Measurements from ENCODE around the gene ENKUR.
"Not testable (repeated sequence)": the region's sequence is repeated elsewhere in the genome, so short reads cannot be mapped to it uniquely, and the experiment has no call there.

ENKUR gene

GRCh38 chr10:24973163-24973562, 42.8 kb downstream of the ENKUR start:
- DNase-seq (ENCODE audit: low read depth), result no peak

GRCh38 chr10:24971374-24971773, 44.6 kb downstream of the ENKUR start:
- DNase-seq (ENCODE audit: low read depth), result no peak

- DNase-seq (ENCODE audit: low read depth), result no peak
Observed at GRCh38 chr10:24969841-24970281, 46.1 kb downstream of the ENKUR start.

- not testable (repeated sequence) for DNase-seq (ENCODE audit: low read depth)
Observed at GRCh38 chr10:24968951-24969350, 47.0 kb downstream of the ENKUR start.

- no peak for DNase-seq (ENCODE audit: low read depth)
Observed at GRCh38 chr10:24968349-24968748, 47.6 kb downstream of the ENKUR start.

GRCh38 chr10:24966962-24967481, 48.9 kb downstream of the ENKUR start:
- DNase-seq (ENCODE audit: low read depth), result no peak

- DNase-seq (ENCODE audit: low read depth), result no peak
Observed at GRCh38 chr10:24965051-24965450, 50.9 kb downstream of the ENKUR start.

GRCh38 chr10:24963521-24964041, 52.4 kb downstream of the ENKUR start:
- no peak for DNase-seq (ENCODE audit: low read depth)

- DNase-seq (ENCODE audit: low read depth), result peak; percentile 56
Observed at GRCh38 chr10:24962995-24963394, 53.0 kb downstream of the ENKUR start.

- no peak for DNase-seq (ENCODE audit: low read depth)
Observed at GRCh38 chr10:24961582-24961981, 54.4 kb downstream of the ENKUR start.

- DNase-seq (ENCODE audit: low read depth), result no peak
Observed at GRCh38 chr10:24959382-24959730, 56.6 kb downstream of the ENKUR start.

- peak; percentile 54 for DNase-seq (ENCODE audit: low read depth)
Observed at GRCh38 chr10:24958721-24959381, 57.1 kb downstream of the ENKUR start.

GRCh38 chr10:24958091-24958720, 57.8 kb downstream of the ENKUR start:
- DNase-seq (ENCODE audit: low read depth), result peak; percentile 91

- DNase-seq (ENCODE audit: low read depth), result peak; percentile 68
Observed at GRCh38 chr10:24957624-24958051, 58.3 kb downstream of the ENKUR start.

- DNase-seq (ENCODE audit: low read depth), result no peak
Observed at GRCh38 chr10:24953675-24954074, 62.3 kb downstream of the ENKUR start.

- DNase-seq (ENCODE audit: low read depth), result peak; percentile 35
Observed at GRCh38 chr10:24952707-24953645, 63.0 kb downstream of the ENKUR start.

GRCh38 chr10:24952143-24952706, 63.7 kb downstream of the ENKUR start, which contains the start of gene PRTFDC1:
PRTFDC1 (minus strand) TSS chr10:24952606; CDS start chr10:24952575, 31 bp downstream.
- peak; percentile 23 for DNase-seq (ENCODE audit: low read depth)

- DNase-seq (ENCODE audit: low read depth), result peak; percentile 53
Observed at GRCh38 chr10:24951201-24952142, 64.5 kb downstream of the ENKUR start.

- DNase-seq (ENCODE audit: low read depth), result no peak
Observed at GRCh38 chr10:24950439-24950838, 65.5 kb downstream of the ENKUR start.

GRCh38 chr10:24949616-24950015, 66.3 kb downstream of the ENKUR start:
- DNase-seq (ENCODE audit: low read depth), result no peak

All from iris pigment epithelial cell (primary cell).